Raji (cell line): ENCODE measurements around the gene DLGAP4.

Source experiments
- POLR2A ChIP-seq: IDR thresholded peaks from 2 replicates; pipeline ENCODE4 v1.6.1; 2011; ENCODE audit warnings: low read depth, low read length, control low read depth; ENCODE audit not compliant: insufficient read depth

Gene DLGAP4

GRCh38 chr20:36298061-36298460 is 8.1 kb upstream of the DLGAP4 start:
- TF ChIP-seq POLR2A: no peak

- TF ChIP-seq POLR2A: no peak
Observed at GRCh38 chr20:36298795-36299339, 7.3 kb upstream of the DLGAP4 start.

- TF ChIP-seq POLR2A: no peak
Observed at GRCh38 chr20:36299459-36299858, 6.7 kb upstream of the DLGAP4 start.

- no peak for TF ChIP-seq POLR2A
Observed at GRCh38 chr20:36301359-36302119, 4.6 kb upstream of the DLGAP4 start.

- no peak for TF ChIP-seq POLR2A
Observed at GRCh38 chr20:36303020-36303595, 3.0 kb upstream of the DLGAP4 start.

GRCh38 chr20:36303831-36304230 is 2.3 kb upstream of the DLGAP4 start:
- TF ChIP-seq POLR2A: no peak

GRCh38 chr20:36304786-36305495 is 1.2 kb upstream of the DLGAP4 start:
- no peak for TF ChIP-seq POLR2A

- no peak for TF ChIP-seq POLR2A
Observed at GRCh38 chr20:36306553-36307411, 643 bp downstream of the DLGAP4 start.

- TF ChIP-seq POLR2A: no peak
Observed at GRCh38 chr20:36307412-36308325, 1.5 kb downstream of the DLGAP4 start.

- no peak for TF ChIP-seq POLR2A
Observed at GRCh38 chr20:36308353-36308752, 2.2 kb downstream of the DLGAP4 start.

GRCh38 chr20:36308986-36309385 is 2.8 kb downstream of the DLGAP4 start:
- TF ChIP-seq POLR2A: no peak

- TF ChIP-seq POLR2A: no peak
Observed at GRCh38 chr20:36309643-36310042, 3.5 kb downstream of the DLGAP4 start.

- no peak for TF ChIP-seq POLR2A
Observed at GRCh38 chr20:36310215-36310981, 4.3 kb downstream of the DLGAP4 start.
